ENCODE measurements around the gene GFM1. TPM values are rescaled to one million over a fixed set of nuclear protein-coding genes. Genes with fewer than 3 reads are reported as not detected.

GFM1 gene
- total RNA-seq, result 60.1 TPM
- long read RNA-seq, transcript GFM1-201 (19 exons, 3,453 nt), result minor isoform, 16 of 210 reads
- long read RNA-seq, transcript GFM1-210 (18 exons, 3,721 nt), result major isoform, 172 of 210 reads
- long read RNA-seq, partial matches to known transcripts, result 9 of 210 reads
- long read RNA-seq, other reads (novel, unspliced or antisense), result 13 of 210 reads

GRCh38 chr3:158644345-158644908 lies at the start of gene GFM1:
GFM1 (plus strand) TSS chr3:158644527; CDS start chr3:158644635, 108 bp downstream.
- ATAC-seq (ENCODE audit: poor library complexity) (peak; percentile 99), DNase-seq (peak; percentile 94)
- intact Hi-C loops (cut with DNase I), result no loop called here

- ATAC-seq (ENCODE audit: poor library complexity), result no peak
- DNase-seq, result no peak
- intact Hi-C loops (cut with DNase I), result no loop called here
Observed at GRCh38 chr3:158600787-158601186, 43.5 kb upstream of the GFM1 start.

GRCh38 chr3:158602227-158602626 lies 42.1 kb upstream of the GFM1 start:
- intact Hi-C loops (cut with DNase I), result no loop called here
- no peak for DNase-seq
- ATAC-seq (ENCODE audit: poor library complexity), result no peak

DNA sequence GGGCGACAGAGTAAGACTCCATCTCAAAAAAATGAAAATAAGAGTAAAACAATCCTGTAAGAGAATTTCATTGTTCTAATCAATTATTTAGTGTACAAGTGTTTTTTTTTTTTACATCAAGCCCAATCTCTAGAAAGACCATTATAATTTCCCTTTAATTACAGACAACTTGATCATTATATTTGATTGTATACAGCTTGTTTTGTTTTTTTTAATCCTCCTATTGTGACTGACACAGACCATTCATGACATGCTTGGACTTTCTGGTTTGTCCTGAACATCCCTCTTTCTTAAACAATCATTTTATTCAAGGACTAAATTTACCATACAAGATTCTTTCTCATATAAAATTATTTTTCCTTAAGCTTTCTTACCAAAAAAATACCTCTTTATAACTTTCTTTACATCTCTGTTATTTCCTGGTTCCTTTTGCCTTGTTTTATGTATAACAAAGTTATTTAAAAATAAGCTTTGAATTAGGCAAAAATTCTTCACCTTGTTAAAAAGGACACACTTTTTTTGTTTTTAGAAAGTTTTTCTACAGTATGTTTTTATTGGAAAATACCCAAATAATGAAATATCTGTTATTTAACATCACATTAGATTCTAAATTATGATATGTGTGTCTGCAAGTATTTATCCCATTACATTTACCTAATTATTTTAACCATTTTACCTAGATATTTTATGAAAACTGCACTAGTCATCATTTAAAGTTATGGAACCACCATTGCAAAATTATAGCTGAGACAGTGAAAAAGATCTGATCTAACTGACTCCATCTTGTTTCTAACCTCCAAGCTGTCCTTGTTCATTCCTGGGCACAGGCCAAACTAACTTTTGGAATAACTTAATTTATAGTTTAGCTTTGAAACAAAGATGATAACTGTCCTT lies 26.1 kb upstream of the GFM1 start:
- intact Hi-C loops (cut with DNase I), result no loop called here
- ATAC-seq (ENCODE audit: poor library complexity), result no peak
- DNase-seq, result no peak

DNA sequence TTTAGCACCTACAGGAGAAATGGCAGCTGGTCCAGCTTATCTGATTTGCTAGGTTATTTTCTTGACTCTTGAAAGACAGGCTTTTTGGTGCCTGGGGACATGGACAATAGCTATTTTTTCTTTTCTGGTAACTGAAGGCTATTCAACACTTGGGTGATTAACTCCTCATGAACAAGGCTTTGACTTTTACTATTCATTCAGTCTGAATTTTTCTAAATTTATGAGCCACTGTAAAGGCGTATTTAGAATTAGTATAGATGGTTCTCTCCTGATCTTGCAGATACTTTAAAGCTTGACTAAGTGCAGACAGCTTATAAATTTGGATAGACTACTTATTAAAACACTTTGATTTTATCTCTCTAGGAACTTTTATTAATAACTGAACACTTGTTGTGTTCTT lies 18.4 kb upstream of the GFM1 start:
- ATAC-seq (ENCODE audit: poor library complexity) (no peak), DNase-seq (no peak)
- intact Hi-C loops (cut with DNase I), result no loop called here

- DNase-seq (no peak), ATAC-seq (ENCODE audit: poor library complexity) (no peak)
- intact Hi-C loops (cut with DNase I), result no loop called here
Observed at GRCh38 chr3:158631981-158632380, 12.3 kb upstream of the GFM1 start.

- intact Hi-C loops (cut with DNase I), result no loop called here
- no peak for DNase-seq
- no peak for ATAC-seq (ENCODE audit: poor library complexity)
Observed at GRCh38 chr3:158640646-158641045, 3.7 kb upstream of the GFM1 start.

GRCh38 chr3:158642005-158642404 lies 2.3 kb upstream of the GFM1 start:
- intact Hi-C loops (cut with DNase I), result no loop called here
- ATAC-seq (ENCODE audit: poor library complexity) (no peak), DNase-seq (no peak)

DNA sequence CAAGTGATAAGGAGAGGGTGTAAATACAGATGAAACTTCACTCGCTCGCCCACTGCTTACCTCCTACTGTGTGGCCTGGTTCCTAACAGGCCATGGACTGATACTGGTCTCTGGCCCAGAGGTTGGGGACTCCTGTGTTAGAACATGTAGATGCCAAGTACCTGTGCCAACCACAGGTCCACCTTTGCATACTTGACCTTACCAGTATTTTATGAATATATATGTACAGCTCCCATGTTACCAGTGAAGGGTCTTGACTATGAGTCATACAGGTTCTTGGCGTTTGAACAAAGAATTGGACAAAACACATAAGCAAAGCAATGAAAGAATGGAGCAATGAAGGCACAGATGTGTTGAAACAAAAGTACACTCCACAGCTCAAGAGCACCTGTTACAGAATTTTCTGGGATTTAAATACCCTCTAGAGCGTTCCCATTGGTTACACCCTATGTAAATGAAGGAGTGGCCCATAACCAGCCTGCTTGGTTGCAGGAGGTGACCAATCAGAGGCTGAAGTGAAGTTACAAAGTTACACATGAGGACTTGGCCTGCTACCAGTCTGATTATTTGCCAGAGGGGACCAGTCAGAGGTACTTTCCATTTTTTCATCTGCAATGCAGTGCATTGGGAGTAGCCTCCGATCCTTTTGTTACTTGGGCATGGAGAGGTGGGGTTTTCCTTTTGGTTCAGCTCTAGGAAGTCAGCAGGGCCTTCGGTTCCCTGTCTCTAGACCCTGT lies 1.7 kb upstream of the GFM1 start:
- no peak for ATAC-seq (ENCODE audit: poor library complexity)
- DNase-seq, result no peak
- intact Hi-C loops (cut with DNase I), result no loop called here

DNA sequence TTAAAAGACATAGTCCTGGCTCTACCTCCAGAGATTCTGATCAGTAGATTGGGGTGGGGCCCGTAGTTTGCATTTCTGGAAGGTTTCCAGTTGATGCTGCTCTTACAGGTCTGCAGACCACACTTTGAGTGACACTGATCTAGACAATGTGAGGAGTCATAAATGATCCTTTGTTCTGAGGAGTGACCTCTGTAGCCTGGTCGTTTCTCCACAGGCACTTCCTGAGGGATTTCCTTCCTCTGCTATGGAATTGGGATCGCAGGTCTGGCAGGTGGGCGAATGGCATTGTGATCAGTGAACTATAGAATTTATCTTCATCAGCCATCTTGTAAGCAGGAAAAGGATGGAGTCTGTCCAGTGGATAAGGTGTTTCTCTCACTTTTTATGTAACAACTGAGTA lies 5.5 kb downstream of the GFM1 start:
- intact Hi-C loops (cut with DNase I), result no loop called here
- no peak for DNase-seq
- ATAC-seq (ENCODE audit: poor library complexity), result no peak

GRCh38 chr3:158651192-158651591 lies 6.9 kb downstream of the GFM1 start:
- ATAC-seq (ENCODE audit: poor library complexity) (no peak), DNase-seq (no peak)
- intact Hi-C loops (cut with DNase I), result no loop called here

- intact Hi-C loops (cut with DNase I), result no loop called here
- ATAC-seq (ENCODE audit: poor library complexity) (no peak), DNase-seq (no peak)
Observed at GRCh38 chr3:158652463-158652862, 8.1 kb downstream of the GFM1 start.

DNA sequence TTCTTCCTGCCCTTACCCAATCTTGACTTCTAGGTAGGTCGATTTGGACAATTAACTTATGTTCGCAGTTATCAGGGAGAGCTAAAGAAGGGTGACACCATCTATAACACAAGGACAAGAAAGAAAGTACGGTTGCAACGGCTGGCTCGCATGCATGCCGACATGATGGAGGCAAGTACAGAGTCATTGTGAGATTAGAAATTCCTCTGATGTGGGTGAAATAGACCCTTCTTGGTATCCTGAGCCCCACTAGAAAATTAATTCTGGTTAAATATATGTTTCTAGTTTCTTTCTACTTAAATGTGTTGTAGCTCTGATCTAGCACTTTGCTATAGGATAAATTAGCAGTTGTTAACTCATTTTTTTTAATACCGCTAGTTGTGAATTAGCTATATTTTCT lies 14.6 kb downstream of the GFM1 start:
- DNase-seq (no peak), ATAC-seq (ENCODE audit: poor library complexity) (no peak)
- intact Hi-C loops (cut with DNase I), result no loop called here

DNA sequence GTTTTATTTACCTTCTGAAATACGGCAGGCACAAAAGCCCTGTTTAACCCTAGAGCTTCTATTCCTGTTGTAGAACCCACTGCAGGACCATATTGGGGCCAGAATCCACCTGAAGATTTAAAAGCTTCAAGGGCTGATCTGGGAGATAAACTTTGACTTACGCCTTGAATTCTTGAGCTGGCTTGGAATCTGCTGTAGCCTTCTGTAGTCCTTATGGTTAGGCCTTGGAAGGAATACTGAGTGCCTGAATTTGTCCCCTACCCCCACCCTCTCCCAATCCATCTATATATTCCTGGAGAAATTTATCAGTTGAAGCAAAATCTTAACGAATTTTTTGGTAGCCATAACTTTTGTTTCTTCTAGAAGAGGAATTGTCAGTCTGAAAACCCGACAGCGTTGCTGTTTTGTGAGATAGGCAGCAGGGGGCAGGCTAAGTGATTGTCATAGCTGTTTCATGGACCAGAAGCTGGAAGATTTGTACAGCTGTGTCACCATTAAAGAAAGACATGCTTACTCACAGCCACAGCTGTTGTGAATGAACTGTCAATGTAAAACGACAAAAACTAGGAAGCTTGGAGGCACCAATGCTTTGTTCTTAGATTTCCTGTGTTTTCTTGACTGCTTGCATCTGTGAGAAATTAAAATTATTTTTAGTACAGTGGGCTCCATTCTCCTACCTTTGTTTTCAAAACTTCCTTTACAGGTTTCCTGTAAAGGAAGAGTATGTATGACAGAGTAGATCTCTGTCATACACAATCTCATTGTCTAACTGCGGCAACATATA lies 15.3 kb downstream of the GFM1 start:
- intact Hi-C loops (cut with DNase I), result no loop called here
- ATAC-seq (ENCODE audit: poor library complexity) (peak; percentile 69), DNase-seq (peak; percentile 52)

DNA sequence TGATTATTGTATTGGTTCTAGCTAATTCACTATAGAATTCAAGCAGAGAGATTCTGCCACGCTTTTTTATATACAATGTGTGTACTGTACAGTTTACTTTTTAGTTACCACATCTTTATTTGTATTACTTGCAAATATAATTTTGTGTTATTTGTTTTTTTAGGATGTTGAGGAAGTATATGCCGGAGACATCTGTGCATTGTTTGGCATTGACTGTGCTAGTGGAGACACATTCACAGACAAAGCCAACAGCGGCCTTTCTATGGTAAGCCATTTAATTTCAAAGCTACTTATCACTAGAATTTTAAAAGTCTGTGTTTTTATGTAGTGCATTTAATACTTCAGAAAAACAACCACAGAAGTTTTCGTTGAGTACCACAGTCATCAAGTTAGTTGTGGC lies 16.4 kb downstream of the GFM1 start:
- no peak for DNase-seq
- no peak for ATAC-seq (ENCODE audit: poor library complexity)
- intact Hi-C loops (cut with DNase I), result no loop called here

DNA sequence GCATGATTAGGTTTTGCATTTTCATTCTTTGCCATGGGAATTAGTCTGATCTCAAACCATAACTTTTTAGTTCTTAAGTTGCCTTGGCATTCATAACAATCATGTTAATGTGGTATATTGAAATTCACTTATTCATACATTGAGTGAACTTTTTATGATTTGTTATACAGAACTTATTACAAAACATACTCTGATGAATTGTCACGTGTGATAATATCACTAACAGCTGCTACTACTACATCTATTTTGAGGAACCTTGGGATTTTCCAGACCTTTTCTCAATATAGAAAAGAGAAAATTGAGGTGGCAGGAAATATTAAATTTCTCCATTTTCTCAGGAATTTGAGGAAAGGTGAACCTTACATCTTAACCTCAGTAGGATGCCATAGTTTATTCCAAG lies 18.9 kb downstream of the GFM1 start:
- DNase-seq (no peak), ATAC-seq (ENCODE audit: poor library complexity) (no peak)
- intact Hi-C loops (cut with DNase I), result no loop called here

GRCh38 chr3:158663832-158664231 lies 19.5 kb downstream of the GFM1 start:
- ATAC-seq (ENCODE audit: poor library complexity) (no peak), DNase-seq (no peak)
- intact Hi-C loops (cut with DNase I), result no loop called here

DNA sequence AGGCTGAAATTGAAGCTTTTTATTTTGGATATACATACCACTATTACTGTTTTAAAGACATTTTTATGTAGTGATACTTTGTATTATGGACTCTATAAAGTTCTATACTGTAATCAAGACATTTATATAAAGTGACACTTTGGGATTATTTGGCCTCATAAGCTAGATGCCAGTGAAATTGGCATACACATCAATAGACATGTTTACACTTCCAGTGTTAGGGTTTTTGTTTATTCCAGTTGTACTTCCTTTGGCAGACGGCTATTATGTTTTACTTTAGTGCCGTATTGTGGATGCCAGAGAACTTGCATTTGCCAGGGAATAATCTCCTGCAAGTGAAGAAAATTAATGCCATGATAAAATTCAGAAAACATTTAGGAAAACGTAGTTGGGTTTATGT lies 22.1 kb downstream of the GFM1 start:
- intact Hi-C loops (cut with DNase I), result no loop called here
- no peak for ATAC-seq (ENCODE audit: poor library complexity)

DNA sequence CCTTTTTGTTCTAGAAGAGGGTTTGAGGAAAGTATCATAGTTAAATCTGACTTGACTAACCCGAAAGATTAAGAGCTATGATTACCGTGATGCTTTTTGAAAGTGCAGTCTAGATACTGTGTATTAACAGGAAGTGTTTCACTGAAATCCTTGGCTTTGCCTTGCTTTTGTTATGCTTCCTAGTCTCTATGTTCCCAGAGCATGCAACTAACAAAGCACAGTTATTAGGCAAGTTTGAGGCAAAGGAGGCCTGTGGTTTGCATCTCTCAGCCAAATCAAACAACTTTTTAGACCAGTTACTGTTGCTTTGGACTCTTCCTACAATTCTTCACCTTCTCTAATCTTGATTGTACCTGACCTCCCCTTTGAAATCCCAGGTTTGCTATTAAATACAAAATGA lies 24.2 kb downstream of the GFM1 start:
- intact Hi-C loops (cut with DNase I), result no loop called here
- ATAC-seq (ENCODE audit: poor library complexity), result no peak
- no peak for DNase-seq

More for the DNA sequence above, 22.1 kb downstream of the GFM1 start:
- no peak for DNase-seq
